ENCODE data around the gene MED26. TPM values are rescaled to one million over a fixed set of nuclear protein-coding genes. Genes with fewer than 3 reads are reported as not detected.

Gene MED26
- total and polyA plus RNA-seq, 9 of the 15 experiments (the other 6 are each of a cell fraction or from before 2014, with no cell fraction given): 0.71 to 15.1 (median 6.2) TPM

GRCh38 chr19:16584248-16585093, 43.5 kb downstream of the MED26 start (continued):
- TF ChIP-seq NR2C1 (IDR thresholded peaks at IDR 0.05) (no peak), NR2C1 (tag; IDR thresholded peaks at IDR 0.05) (no peak), ZNF77 (CRISPR knock-in tag; IDR thresholded peaks at IDR 0.05) (no peak), ZNF644 (tag; IDR thresholded peaks at IDR 0.05; ENCODE audit: low read depth) (no peak), PCBP2 (IDR thresholded peaks at IDR 0.05; ENCODE audit: low read depth, low read length, poor library complexity, severe bottlenecking) (no peak), ZNF324 (CRISPR knock-in tag; IDR thresholded peaks at IDR 0.05) (no peak), SETDB1 (IDR thresholded peaks at IDR 0.05; ENCODE audit: low read length) (no peak), ZEB2 (IDR thresholded peaks at IDR 0.05) (no peak), RREB1 (CRISPR knock-in tag; IDR thresholded peaks at IDR 0.05) (no peak), THRAP3 (IDR thresholded peaks at IDR 0.05; ENCODE audit: borderline replicate concordance) (no peak), PKNOX1 (IDR thresholded peaks at IDR 0.05) (peak; percentile 98), ZNF740 (CRISPR knock-in tag; IDR thresholded peaks at IDR 0.05) (peak; percentile 25; the same call in 1 of the 2 replicates), ZNF740 (tag; IDR thresholded peaks at IDR 0.05) (no peak), FOXK1 (CRISPR knock-in tag; IDR thresholded peaks at IDR 0.05; ENCODE audit: borderline replicate concordance) (no peak), YBX1 (IDR thresholded peaks at IDR 0.05) (no peak), ELK3 (CRISPR knock-in tag; IDR thresholded peaks at IDR 0.05) (no peak), RBFOX2 (IDR thresholded peaks at IDR 0.05; ENCODE audit: low read depth, low read length) (peak; percentile 48; the same call in 1 of the 2 replicates)

Data from K562 (cell line).